GM19239 (cell line): ENCODE results near the gene FAM227B.
"Not testable (repeated sequence)": the region's sequence is repeated elsewhere in the genome, so short reads cannot be mapped to it uniquely, and the experiment has no call there.

Experiments used
- DNase-seq: peaks from one replicate; pipeline ENCODE4 v3.0.0; 2011; ENCODE audit warnings: low spot score; ENCODE audit not compliant: insufficient read length
- FAIRE-seq: peaks from 2 replicates; lab custom pipeline; 2011; peaks lifted over from hg19 to GRCh38; lab: Jason Lieb, UNC

The FAM227B gene

DNA sequence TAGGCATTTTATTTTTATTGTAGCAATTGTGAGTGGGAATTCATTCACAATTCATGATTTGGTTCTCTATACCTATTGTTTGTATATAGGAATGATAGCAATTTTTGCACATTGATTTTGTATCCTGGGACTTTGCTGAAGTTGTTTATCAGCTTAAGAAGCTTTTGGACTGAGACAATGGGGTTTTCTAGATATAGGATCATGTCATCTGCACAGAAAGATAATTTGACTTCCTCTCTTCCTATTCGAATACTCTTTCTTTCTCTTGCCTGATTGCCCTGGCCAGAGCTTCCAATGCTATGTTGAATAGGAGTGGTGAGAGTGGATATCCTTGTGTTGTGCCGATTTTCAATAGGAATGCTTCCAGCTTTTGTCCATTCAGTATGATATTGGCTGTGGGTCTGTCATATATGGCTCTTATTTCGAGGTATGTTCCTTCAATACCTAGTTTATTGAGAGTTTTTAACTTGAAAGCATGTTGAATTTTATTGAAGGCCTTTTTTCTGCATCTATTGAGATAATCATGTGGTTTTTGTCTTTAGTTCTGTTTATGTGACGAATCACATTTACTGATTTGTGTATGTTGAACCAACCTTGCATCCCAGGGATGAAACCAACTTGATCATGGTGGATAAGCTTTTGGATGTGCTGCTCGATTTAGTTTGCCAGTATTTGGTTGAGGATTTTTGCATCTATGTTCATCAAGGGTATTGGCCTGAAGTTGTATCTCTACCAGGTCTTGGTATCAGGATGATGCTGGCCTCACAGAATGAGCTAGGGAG lies 217.9 kb downstream of the FAM227B start:
- DNase-seq, FAIRE-seq: not testable (repeated sequence)

- FAIRE-seq (no peak), DNase-seq (no peak)
These were observed 233.1 kb downstream of the FAM227B start for GRCh38 chr15:49387471-49387870.

DNA sequence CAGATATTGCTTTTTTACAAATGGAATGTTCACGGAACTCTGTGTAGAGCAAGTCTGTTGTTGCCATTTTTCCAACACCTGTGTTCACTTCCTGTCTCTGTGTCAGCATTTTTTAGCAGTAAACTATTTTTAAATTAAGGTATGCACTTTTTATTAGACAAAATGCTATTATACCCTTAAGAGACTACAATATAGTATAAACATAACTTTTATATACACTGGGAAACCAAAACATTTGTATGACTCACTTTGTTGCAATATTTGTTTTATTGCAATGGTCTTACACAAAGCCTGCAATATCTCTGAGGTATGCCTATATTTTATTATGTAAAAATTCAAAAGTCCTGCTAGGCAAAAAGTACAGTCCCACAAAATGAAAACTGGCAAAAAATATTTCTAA lies 237.4 kb downstream of the FAM227B start:
- FAIRE-seq (no peak), DNase-seq (no peak)

GRCh38 chr15:49382394-49382793 lies 238.2 kb downstream of the FAM227B start:
- no peak for FAIRE-seq

GRCh38 chr15:49380912-49381311 lies 239.7 kb downstream of the FAM227B start:
- FAIRE-seq (no peak), DNase-seq (no peak)

More at GRCh38 chr15:49382394-49382793, 238.2 kb downstream of the FAM227B start:
- DNase-seq = no peak

- no peak for FAIRE-seq
These were observed 240.6 kb downstream of the FAM227B start for GRCh38 chr15:49379996-49380395.

DNA sequence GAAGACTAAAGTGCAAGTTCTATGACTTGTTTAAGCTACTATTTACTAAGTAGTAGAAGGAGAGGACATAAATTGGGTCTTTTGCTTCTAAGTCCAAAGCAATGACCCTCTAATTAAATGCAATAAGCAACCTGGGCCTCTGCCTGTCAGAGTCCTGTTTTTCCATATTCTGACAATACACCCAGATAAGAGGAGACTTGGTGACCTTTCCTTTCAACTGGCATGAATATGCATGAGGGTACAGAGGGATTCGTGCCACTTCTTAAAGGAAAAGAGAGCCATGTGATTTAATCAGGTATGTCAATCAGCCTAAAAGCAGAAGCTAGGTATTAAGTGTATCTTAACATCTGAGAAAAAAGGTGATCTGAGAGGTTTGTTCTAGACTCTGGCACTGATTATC lies 248.3 kb downstream of the FAM227B start:
- no peak for DNase-seq
- FAIRE-seq = no peak

More at GRCh38 chr15:49379996-49380395, 240.6 kb downstream of the FAM227B start:
- no peak for DNase-seq

- DNase-seq (no peak), FAIRE-seq (no peak)
These were observed 249.8 kb downstream of the FAM227B start for GRCh38 chr15:49370782-49371181.

- DNase-seq (no peak), FAIRE-seq (no peak)
These were observed 254.1 kb downstream of the FAM227B start for GRCh38 chr15:49366496-49366895.

DNA sequence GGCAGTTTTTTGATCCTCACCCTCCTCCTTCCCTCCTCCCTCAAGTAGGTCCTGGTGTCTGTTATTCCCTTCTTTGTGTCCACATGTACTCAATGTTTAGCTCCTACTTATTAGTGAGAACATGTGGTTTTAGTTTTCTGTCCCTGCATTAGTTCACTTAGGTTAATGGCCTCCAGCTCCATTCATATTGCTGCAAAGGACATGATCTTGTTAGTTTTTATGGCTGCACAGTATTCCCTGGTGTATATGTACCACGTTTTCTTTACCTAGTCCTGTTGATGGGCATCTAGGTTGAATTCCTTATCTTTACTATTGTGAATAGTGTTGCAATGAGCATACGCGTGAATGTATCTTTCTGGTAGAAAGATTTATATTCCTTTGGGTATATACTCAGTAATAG lies 259.2 kb downstream of the FAM227B start:
- DNase-seq (no peak), FAIRE-seq (no peak)

- FAIRE-seq, DNase-seq: not testable (repeated sequence)
These were observed 266.2 kb downstream of the FAM227B start for GRCh38 chr15:49354439-49354838.

DNA sequence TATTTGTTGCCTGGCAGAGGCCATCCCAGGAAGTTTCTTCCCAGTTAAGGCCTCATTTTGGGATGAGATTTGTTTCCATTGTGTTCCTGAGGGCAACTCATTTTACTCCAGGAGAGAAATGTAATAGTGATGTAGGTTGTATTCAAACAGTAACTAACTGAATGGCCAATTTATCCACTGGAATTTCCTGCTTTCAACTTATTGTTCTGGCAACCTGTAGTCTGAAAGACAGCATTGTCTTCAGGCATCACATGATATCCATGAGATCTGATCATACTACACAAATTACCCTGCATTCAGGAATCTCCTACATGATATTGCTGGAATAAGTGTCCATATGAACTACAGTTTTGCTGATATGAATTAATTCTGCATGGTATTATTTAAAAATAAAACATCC lies 277.1 kb downstream of the FAM227B start:
- DNase-seq (no peak), FAIRE-seq (no peak)

DNA sequence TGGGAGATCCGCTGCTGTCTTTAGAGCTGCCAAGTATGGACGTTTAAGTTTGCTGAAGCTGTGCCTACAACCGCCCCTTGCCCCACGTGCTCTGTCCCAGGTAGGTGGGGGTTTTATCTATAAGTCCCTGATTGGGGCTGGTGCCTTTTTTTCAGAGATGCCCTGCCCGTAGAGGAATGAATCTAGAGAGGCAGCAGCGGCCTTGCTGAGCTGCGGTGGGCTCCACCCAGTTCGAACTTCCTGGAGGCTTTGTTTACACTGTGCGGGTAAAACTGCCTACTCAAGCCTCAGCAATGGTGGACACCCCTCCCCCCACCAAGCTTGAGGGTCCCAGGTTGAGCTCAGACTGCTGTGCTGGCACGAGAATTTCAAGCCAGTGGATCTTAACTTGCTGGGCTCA lies 281.0 kb downstream of the FAM227B start:
- FAIRE-seq (no peak), DNase-seq (no peak)

DNA sequence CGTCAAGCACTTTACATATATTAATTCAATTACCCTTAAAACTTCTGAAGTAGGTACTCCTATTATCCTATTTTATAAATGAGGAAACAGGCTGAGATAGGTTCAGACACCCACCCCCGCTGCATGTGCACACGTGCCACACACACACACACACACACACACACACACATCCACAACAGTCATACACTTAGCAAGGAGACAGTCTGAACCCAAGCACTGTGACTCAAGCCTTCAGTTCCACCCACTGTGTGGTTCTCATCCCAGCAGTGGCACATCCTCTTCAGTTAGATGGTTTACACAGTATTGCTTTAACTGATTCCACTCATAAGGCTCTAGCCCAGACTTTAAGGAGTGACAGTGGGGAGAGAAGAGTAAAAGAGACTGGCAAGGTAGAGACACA lies 288.7 kb downstream of the FAM227B start:
- FAIRE-seq (no peak), DNase-seq (no peak)

DNA sequence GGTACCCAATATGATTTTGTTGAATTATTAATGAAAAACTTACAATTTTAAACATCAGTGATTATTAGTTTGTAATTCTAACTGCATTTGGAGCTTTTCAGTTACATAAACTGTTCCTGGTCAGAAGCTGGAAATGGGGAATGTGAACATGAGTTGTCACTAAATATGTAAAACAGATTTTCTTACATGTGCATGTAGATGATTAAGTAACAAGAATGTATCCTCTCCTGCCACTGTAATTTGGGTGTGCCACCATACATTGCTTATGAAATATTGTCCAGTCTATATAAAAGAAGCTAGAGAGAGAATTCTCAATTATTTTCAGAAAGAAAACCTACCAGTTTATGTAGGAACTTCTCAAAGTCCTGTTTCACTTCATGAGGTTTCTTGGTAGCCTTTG lies 289.2 kb downstream of the FAM227B start:
- DNase-seq (no peak), FAIRE-seq (no peak)

DNA sequence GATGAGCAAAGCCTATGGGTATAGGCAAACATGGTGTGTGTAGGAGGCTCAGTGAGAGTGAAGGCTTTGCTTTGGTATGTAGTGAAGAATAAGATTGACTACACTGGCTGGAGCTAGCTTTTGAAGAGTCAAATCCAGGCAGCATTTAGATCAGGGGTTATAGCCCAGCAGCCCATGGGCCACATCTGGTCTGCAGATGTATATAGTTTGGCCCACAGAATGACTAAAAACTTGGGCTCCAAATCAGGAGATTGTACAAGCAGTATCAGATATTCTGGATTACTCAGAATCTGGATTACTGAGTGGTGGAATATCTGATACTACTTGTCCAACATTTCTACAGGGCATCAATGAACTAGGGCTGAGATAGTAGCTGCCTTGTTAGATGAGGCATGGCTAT lies 290.5 kb downstream of the FAM227B start:
- FAIRE-seq (no peak), DNase-seq (no peak)

DNA sequence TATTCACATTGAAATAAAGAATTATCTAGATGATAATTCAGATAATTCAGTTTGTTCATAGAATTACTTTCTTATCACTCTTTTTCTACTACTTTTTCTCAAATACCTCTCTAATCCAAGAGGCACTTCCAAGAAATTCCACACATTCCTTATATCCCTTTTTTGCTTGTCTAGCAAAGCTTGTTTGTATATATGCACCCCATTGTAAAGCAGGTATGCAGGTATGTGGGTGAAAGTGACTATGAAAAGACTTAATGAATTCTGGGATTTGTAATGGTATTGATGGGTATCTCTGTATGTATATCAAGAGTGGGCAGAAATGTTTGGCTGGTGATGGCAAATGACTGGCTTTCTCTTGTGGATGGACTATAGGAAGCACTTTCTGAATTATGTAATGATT lies 291.7 kb downstream of the FAM227B start:
- DNase-seq (no peak), FAIRE-seq (no peak)

DNA sequence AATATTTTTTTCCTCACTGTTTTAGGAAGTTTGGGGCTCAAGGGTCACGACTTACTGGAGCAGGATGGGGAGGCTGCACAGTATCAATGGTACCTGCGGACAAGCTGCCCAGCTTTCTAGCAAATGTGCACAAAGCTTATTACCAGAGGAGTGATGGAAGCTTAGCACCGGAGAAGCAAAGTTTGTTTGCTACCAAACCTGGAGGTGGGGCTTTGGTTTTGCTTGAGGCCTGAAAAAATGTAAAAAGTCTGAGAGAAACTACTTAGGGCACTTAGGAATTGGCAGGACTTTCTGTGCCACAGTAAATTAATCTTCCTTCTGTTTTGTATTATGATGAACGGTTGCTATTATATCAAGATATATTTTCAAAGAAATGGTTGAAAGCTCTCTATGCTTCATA lies 292.7 kb downstream of the FAM227B start:
- FAIRE-seq (no peak), DNase-seq (no peak)

GRCh38 chr15:49323207-49323606 lies 297.4 kb downstream of the FAM227B start:
- no peak for DNase-seq
- FAIRE-seq = no peak

- FAIRE-seq (no peak), DNase-seq (no peak)
These were observed 300.3 kb downstream of the FAM227B start for GRCh38 chr15:49320351-49320750.

DNA sequence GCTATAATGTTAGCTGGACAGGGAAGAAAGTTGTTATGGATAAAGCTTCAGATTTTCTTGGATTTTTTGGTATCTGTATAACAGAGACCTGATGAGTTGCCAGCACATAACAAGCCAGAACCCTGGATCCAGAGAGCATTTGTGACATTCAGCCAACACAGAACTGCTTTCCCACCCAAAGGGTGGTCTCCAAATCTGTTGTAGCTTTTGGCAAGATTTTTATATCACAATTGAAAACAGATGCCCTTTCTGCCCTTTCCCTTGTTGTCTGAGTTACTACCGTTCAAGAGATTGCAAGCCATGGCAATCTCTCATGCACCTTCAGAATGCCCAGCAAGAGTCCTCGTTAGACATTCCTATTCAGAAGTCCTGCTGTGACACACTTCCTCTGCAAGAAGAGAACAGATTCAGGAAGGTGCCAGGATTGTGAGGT lies 305.2 kb downstream of the FAM227B start:
- DNase-seq (no peak), FAIRE-seq (no peak)

DNA sequence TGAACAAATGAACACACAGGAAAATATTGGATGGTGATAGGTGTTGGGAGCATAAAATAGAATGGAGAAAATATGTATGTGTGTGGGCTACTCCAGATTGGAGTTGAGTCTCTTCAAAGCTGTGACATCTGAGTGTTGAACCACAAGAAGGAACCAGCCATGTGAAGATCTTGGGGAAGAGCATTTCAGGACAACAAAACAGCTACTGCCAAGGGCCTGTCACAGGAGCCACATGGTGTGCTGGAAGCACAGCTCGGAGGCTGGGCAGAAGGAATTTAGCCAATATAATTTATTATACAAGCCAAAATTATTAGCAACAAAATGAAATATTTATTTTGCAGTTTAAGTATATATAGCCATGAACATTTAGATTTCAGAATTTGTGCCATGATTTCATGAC lies 305.9 kb downstream of the FAM227B start:
- FAIRE-seq (no peak), DNase-seq (no peak)
